Upper lobe of right lung (tissue), 1 donor: ENCODE measurements around the gene SMAD6. TPM values are rescaled to one million over a fixed set of nuclear protein-coding genes. Genes with fewer than 3 reads are reported as not detected.

ENCODE experiments used
- ATAC-seq: fragments of 200-7000 bp; cut with Tn5 transposase; one replicate; pipeline ENCODE4 v1.9.1; 2020; ENCODE audit warnings: mild to moderate bottlenecking, moderate library complexity
- DNase-seq: peaks from one replicate; pipeline ENCODE4 v3.0.0-alpha.2; 2020
- H3K27ac ChIP-seq: fragments of 200-600 bp; one replicate; pipeline ENCODE4 v1.8.0; 2022
- H3K27me3 ChIP-seq: fragments of 200-600 bp; one replicate; pipeline ENCODE4 v1.8.0; 2022; ENCODE audit warnings: mild to moderate bottlenecking
- H3K36me3 ChIP-seq: fragments of 200-600 bp; one replicate; pipeline ENCODE4 v1.8.0; 2022
- H3K4me1 ChIP-seq: fragments of 200-600 bp; one replicate; pipeline ENCODE4 v1.8.0; 2022
- H3K4me3 ChIP-seq: fragments of 200-600 bp; one replicate; pipeline ENCODE4 v1.8.0; 2022; ENCODE audit warnings: mild to moderate bottlenecking
- H3K9me3 ChIP-seq: fragments of 200-600 bp; one replicate; pipeline ENCODE4 v1.8.0; 2022
- CTCF ChIP-seq: fragments of 200-600 bp; IDR thresholded peaks from one replicate; pipeline ENCODE4 v1.8.0; 2022; ENCODE audit warnings: antibody characterized with exemption
- intact Hi-C: fragments of 100-400 bp; cut with DNase I; formaldehyde crosslinking; loops from one replicate; pipeline ENCODE4 v1.11.0; 2022
- total RNA-seq: library from RNA; stranded (reverse); fragmentation: NEBNext Ultra II Directional; extraction: Animal tissue kit (Norgen Biotek cat#: 25700); gene quantifications from one replicate; pipeline ENCODE4 v1.2.1, GENCODE V29; 2021
- donor health status: DM: no; HTN: yes; CAD: no; lungs with severe emphysema.

SMAD6 gene
- total RNA-seq, 1 donor from 2014 or later, result 167 TPM

GRCh38 chr15:66721954-66722353, 19.9 kb downstream of the SMAD6 start:
- Histone ChIP-seq H3K27ac (no peak overlapping the region), H3K36me3 (peaks cover 8% of the 10 kb centered on the region), H3K9me3 (no peaks in the 10 kb centered on the region), H3K4me3 (no peak overlapping the region), H3K4me1 (peaks cover 53% of the 10 kb centered on the region), H3K27me3 (no peaks in the 10 kb centered on the region)
- intact Hi-C loops, result no loop called here
- no peak for TF ChIP-seq CTCF
- ATAC-seq (no peak), DNase-seq (no peak)

- no peak for TF ChIP-seq CTCF
- Histone ChIP-seq H3K27ac (no peak overlapping the region), H3K4me3 (no peak overlapping the region), H3K4me1 (peaks cover 53% of the 10 kb centered on the region), H3K36me3 (no peaks in the 10 kb centered on the region), H3K9me3 (no peaks in the 10 kb centered on the region), H3K27me3 (no peaks in the 10 kb centered on the region)
- ATAC-seq, result no peak
- DNase-seq, result peak; percentile 51
- intact Hi-C loops, result no loop called here
Measured at GRCh38 chr15:66722757-66723540, 20.9 kb downstream of the SMAD6 start.

GRCh38 chr15:66723826-66724731, 22.0 kb downstream of the SMAD6 start:
- intact Hi-C loops, result no loop called here
- Histone ChIP-seq H3K36me3 (no peaks in the 10 kb centered on the region), H3K4me1 (peaks cover 56% of the 10 kb centered on the region), H3K27me3 (no peaks in the 10 kb centered on the region), H3K27ac (no peak overlapping the region), H3K9me3 (no peaks in the 10 kb centered on the region), H3K4me3 (no peak overlapping the region)
- ATAC-seq, result no peak
- no peak for TF ChIP-seq CTCF
- DNase-seq, result no peak

- Histone ChIP-seq H3K27me3 (no peaks in the 10 kb centered on the region), H3K9me3 (no peaks in the 10 kb centered on the region), H3K36me3 (no peaks in the 10 kb centered on the region), H3K27ac (no peak overlapping the region), H3K4me3 (no peak overlapping the region), H3K4me1 (peaks cover 55% of the 10 kb centered on the region)
- TF ChIP-seq CTCF, result no peak
- intact Hi-C loops, result no loop called here
- DNase-seq (peak; percentile 40), ATAC-seq (no peak)
Measured at GRCh38 chr15:66724732-66725463, 22.9 kb downstream of the SMAD6 start.

GRCh38 chr15:66725464-66725785, 23.4 kb downstream of the SMAD6 start:
- intact Hi-C loops, result no loop called here
- no peak for DNase-seq
- ATAC-seq, result no peak
- Histone ChIP-seq H3K4me1 (peaks cover 55% of the 10 kb centered on the region), H3K4me3 (no peak overlapping the region), H3K9me3 (no peaks in the 10 kb centered on the region), H3K36me3 (no peaks in the 10 kb centered on the region), H3K27me3 (no peaks in the 10 kb centered on the region), H3K27ac (no peak overlapping the region)
- no peak for TF ChIP-seq CTCF
